B cell (primary cell): ENCODE measurements around the gene GNAT3.

Experiments used
- EZH2 ChIP-seq: IDR thresholded peaks from 2 replicates; pipeline ENCODE4 v1.6.1; 2012; ENCODE audit warnings: borderline replicate concordance, low read depth, mild to moderate bottlenecking, moderate library complexity, low read length; ENCODE audit not compliant: insufficient read depth, poor library complexity, severe bottlenecking
- TF ChIP-seq, protein P1 (sequence below): fragments of 200-600 bp; IDR thresholded peaks from one replicate; pipeline ENCODE4 v1.8.0; 2022; ENCODE audit warnings: antibody characterized with exemption, mild to moderate bottlenecking

DNA sequence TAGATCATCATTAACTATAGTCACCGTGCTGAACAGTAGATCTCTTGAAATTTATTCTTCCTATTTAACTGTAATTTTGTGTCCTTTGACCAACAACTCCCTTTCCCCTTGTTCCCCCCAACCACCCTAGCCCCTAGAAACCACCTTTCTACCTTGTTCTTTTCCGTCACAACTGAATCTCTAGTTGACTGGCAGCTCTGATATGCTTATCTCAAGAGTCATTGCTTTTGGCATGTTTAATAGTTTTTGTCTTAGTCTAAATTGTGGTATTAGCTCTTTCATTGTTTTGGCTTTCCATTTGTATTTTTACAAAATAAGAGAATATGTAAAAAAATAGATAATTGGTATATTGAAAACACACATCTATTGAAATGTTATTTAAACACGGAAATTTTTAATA is 1.8 kb downstream of the GNAT3 start:
- TF ChIP-seq, protein P1, sequence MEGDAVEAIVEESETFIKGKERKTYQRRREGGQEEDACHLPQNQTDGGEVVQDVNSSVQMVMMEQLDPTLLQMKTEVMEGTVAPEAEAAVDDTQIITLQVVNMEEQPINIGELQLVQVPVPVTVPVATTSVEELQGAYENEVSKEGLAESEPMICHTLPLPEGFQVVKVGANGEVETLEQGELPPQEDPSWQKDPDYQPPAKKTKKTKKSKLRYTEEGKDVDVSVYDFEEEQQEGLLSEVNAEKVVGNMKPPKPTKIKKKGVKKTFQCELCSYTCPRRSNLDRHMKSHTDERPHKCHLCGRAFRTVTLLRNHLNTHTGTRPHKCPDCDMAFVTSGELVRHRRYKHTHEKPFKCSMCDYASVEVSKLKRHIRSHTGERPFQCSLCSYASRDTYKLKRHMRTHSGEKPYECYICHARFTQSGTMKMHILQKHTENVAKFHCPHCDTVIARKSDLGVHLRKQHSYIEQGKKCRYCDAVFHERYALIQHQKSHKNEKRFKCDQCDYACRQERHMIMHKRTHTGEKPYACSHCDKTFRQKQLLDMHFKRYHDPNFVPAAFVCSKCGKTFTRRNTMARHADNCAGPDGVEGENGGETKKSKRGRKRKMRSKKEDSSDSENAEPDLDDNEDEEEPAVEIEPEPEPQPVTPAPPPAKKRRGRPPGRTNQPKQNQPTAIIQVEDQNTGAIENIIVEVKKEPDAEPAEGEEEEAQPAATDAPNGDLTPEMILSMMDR, result no peak
- TF ChIP-seq EZH2, result no peak
